VCaP (cell line): ENCODE data around the gene CBARP.

ENCODE experiments used
- H3K27ac ChIP-seq: fragments of 450-650 bp; 2 replicates; pipeline ENCODE4 v1.5.1; 2017
- TF ChIP-seq, protein P1 (sequence below): fragments of 450-650 bp; conservative IDR thresholded peaks from 2 replicates; pipeline ENCODE4 v1.5.1; 2017; ENCODE audit warnings: mild to moderate bottlenecking, moderate library complexity

Gene CBARP

DNA sequence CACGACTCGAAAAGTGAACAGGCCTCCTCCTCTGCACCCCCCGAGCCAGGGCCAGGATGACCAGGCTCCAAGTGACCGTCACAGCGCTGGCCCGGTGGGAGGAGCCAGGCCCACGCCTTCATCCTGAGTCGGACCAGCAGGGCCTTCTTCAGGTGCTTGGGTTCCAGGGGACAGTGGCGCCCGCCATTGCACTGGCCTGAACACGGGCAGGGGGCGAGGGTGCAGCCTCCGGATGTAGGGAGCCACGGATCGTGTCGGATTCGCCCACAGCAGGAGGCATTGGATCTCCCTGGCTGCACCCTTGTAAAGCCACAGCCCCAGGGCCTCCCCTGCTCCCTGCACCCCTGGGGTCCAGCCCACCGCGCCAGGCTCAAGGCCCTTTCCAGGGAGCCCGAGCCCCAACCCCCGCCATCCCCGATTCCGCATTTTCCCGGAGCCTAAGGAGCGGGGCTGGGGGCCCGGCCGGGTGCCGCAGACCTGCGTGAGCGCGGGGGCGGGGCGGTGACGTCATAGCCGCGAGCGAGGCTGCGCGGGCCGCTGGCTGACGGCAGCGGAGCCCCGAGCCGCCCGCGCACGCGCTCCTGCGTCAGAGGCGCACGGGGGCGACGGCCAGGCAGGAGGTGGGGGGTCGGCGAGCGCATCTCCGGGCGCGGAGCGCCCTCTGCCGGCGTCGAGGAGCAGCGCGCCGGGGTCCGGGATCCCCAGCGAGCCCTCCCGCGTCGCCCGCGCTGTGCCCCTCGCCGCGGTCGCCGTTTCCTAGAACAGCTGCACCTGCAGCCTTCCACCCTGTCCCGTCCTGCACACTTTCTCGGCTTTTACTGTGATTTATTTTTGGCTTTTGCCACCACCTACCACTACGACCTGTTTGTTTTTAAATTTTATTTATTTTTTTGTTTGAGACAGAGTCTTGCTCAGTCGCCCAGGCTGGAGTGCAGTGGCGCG is 2.3 kb upstream of the CBARP start:
- H3K27ac ChIP-seq = peak overlapping the region; percentile 90
- TF ChIP-seq, protein P1, sequence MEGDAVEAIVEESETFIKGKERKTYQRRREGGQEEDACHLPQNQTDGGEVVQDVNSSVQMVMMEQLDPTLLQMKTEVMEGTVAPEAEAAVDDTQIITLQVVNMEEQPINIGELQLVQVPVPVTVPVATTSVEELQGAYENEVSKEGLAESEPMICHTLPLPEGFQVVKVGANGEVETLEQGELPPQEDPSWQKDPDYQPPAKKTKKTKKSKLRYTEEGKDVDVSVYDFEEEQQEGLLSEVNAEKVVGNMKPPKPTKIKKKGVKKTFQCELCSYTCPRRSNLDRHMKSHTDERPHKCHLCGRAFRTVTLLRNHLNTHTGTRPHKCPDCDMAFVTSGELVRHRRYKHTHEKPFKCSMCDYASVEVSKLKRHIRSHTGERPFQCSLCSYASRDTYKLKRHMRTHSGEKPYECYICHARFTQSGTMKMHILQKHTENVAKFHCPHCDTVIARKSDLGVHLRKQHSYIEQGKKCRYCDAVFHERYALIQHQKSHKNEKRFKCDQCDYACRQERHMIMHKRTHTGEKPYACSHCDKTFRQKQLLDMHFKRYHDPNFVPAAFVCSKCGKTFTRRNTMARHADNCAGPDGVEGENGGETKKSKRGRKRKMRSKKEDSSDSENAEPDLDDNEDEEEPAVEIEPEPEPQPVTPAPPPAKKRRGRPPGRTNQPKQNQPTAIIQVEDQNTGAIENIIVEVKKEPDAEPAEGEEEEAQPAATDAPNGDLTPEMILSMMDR = peak; percentile 94

DNA sequence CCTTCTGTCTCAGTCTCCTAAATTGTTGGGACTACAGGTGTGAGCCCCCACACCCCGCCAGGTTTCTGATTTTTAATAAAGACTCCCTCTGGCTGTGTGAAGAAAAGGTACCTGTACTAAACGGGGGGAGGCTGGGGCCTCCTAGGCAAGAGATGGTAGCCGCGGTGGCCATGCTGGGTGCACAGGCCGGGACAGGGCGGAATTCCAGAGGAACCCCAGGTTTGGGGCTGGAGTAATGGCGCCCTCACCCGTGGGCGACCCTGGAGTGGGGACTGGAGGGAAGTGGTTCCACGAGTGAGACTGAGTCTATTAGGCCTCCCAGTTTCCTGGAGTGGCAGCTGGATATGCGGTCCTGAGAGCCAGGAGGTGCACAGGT is 1.6 kb upstream of the CBARP start:
- peak overlapping the region; percentile 90 for H3K27ac ChIP-seq
- TF ChIP-seq, protein P1 = no peak

DNA sequence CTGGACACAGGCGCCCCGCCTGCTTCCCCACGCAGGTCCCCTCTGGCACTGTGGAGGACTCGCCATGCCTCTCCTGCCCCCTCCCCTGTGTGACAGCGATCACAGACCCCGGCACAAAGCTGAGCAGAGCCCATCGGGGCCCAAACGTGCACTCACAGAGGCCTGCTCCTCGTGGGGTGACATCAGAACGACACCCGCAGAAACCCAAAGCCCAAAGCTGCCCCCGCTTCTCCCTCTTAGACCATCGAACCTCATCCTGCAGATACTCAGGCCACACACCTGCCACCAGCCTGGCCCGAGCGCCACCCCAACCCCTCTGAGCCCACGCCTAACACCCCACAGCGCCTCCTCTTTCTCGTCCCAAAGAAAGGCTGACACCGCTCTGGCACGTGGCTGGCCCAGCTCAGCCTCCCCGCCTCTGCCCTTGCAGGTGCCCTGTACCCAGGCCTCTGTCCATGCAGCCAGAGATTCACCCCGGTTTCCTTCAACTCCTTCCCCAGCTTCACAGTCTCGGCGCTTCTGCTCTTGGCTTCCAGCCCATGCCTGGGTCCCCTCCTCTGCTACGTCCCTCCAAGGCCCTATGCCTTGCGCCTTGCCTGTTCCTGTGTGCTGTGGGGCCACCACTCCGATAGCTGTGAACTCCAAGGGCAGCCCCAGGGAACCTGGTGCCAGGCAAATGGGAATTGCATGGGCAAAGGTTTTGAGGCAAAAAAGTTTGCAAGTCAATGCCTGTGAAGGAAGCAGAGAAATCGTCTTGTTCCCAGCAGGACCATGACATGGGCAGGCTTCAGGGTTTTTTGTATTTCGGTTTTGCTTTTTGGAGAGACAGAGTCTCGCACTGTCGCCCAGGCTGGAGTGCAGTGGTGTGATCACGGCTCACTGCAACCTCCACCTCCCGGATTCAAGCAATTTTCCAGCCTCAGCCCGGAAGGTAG is 831 bp upstream of the CBARP start:
- TF ChIP-seq, protein P1 = no peak
- H3K27ac ChIP-seq = peak overlapping the region; percentile 90

DNA sequence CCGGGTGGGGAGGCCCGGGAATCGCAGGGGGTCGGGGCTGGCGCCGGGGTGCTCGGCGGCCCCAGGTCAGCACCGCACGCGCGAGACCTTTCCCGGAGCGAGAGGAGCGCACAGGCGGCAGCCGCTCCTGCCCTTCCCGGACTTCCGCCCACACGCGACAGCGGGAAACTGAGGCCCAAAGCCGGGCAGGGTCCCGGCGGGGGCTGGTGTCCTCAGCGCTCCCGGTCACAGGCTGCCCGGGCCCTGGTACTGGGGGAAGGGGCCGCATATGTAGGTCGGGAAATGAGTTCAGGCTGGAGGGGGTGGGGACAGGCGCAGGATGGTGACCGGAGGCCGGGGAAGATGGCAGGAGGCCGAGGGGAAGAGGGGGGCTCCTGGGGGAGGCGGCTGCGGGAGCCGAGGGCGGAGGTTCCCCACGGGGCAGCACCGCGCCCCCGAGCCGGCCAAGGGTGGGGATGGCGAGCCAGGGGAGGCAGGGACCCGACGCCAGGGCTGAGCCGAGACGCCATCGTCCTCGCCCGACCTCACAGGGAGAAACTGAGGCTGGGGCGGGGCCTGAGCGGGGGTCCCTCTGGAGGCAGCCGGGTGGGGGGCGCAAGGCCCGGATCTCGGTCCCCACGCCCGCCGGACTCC is 662 bp downstream of the CBARP start:
- TF ChIP-seq, protein P1 = no peak
- peak overlapping the region; percentile 90 for H3K27ac ChIP-seq

DNA sequence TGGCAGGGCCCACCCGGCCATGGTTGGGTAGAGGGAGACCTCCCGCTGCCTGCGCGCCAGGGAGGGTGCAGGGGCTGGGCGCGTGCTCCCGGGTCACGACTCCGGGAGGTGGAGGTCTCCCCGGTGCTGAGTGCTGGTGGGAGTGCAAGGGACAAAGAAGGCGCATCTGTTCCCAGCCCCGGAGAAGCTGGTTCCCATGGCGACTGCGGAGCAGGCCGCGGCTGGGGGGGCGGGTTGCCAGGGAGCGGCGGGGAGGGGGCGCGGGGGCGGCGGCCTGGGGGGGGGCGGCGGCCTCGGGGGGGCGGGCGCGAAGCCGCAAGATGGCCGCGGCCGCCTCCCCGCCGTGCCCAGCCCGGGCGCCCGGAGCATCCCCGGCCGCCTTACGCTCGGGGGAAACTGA is 1.2 kb downstream of the CBARP start:
- TF ChIP-seq, protein P1 = no peak
- peak overlapping the region; percentile 90; the same call in 1 of the 2 replicates for H3K27ac ChIP-seq

DNA sequence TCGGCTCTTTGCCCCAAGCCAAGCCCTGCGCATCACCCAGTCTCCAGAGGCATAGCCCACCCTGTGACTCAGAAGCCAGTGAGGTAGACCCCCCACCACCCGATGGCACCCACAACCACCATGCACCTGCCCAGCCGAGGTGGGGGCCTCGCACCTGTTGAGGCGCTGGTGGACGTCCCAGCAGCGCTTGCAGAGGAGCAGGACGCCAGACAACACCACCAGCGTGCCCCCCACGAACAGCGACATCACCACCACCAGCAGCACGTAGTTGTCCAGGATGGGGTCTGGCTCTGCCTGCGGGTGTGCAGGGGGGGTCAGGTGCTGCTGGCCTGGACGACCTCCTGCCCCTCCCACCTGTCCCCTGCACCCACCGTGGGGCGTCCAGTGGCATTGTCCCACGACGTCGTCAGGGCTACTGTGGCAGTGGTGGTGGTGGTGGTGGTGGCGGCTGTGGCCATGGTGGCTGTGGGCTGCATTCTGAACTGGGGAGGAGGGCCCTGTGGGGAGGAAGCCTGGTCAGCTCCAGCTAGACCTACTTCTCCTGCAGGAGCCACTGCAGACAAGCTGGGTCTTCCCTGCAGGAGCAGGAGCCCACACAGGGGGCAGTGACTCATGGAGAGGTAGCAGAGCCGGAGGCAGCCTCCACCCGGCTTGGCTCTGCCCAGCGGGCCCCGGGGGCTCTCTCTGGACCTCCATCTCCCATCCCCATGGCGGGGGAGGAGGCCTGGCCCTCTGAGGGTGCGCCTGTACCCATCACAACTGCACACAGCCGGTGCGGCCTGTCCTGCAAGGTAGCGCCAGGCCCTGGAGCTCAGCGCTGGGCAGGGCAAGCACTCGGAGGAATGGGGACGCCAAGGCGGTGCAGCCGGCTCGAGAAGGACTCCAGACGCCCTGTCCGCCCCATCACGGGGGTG is 1.9 kb downstream of the CBARP start:
- H3K27ac ChIP-seq = peak overlapping the region; percentile 90; the same call in 1 of the 2 replicates
- TF ChIP-seq, protein P1 = no peak
